Measurements from ENCODE around the gene SPNS3. TPM values are rescaled to one million over a fixed set of nuclear protein-coding genes. Genes with fewer than 3 reads are reported as not detected.

Gene SPNS3
- total and polyA plus RNA-seq, 2 of the 8 experiments (the other 6 are each of a cell fraction or from before 2014, with no cell fraction given): not detected

- POLR2A ChIA-PET (ENCODE audit: partially characterized antibody): interaction anchor here (1.0 kb wide), 1 partner anchor 99 kb away, joined by 3 read pairs; no protein-coding TSS in a partner anchor
- no peak for TF ChIP-seq HDAC6 (IDR thresholded peaks at IDR 0.05; ENCODE audit: low read depth, low read length)
- no peak for TF ChIP-seq RNF2 (IDR thresholded peaks at IDR 0.05; ENCODE audit: borderline replicate concordance, low read depth, low read length, missing control alignments, poor library complexity, severe bottlenecking)
- TF ChIP-seq KDM1A (IDR thresholded peaks at IDR 0.05; ENCODE audit: borderline replicate concordance, low read length): no peak
- TF ChIP-seq TAF1 (IDR thresholded peaks at IDR 0.05; ENCODE audit: low read depth, low read length): no peak
- no peak for TF ChIP-seq SIRT6 (IDR thresholded peaks at IDR 0.05; ENCODE audit: low read length)
- TF ChIP-seq GTF2F1 (IDR thresholded peaks at IDR 0.05; ENCODE audit: borderline replicate concordance, low read depth, low read length): no peak
- no peak for TF ChIP-seq NANOG (IDR thresholded peaks at IDR 0.05; ENCODE audit: insufficient read depth, low read depth, low read length, poor library complexity, severe bottlenecking)
Observed at GRCh38 chr17:4427505-4427904, 6.2 kb upstream of the SPNS3 start.

More at GRCh38 chr17:4427505-4427904, 6.2 kb upstream of the SPNS3 start:
- H2BK12ac ChIP-seq (ENCODE audit: low read depth, low read length): 0 out of 2 replicates have a peak overlapping the region, but pooled peaks have one; percentile 27
- no peaks in the 10 kb centered on the region for H4K20me1 ChIP-seq (replicated peaks in 1 of 2; ENCODE audit: control insufficient read depth in 1 of 2, insufficient read depth in 2 of 2, low read length in 2 of 2)
- no peak overlapping the region for H3K18ac ChIP-seq (ENCODE audit: extremely low read depth, low read length)
- 97% methylated on average over 11 of the region's 11 CpGs; no CpG with 5 or more reads in 1 of the 2 experiments for whole genome bisulfite sequencing, 2 experiments (ENCODE audit: extremely low coverage in 1 of 2, insufficient coverage in 1 of 2, insufficient read length in 1 of 2, insufficient replicate concordance in 2 of 2, low coverage in 1 of 2, low lambda C conversion rate in 2 of 2, missing lambda C conversion rate in 1 of 2)
- no peaks in the 10 kb centered on the region for H3K9me3 ChIP-seq (ENCODE audit: insufficient read depth in 2 of 2, low read depth in 1 of 2, low read length in 1 of 2)
- H4K8ac ChIP-seq (ENCODE audit: extremely low read depth, insufficient read depth, low read length): no peak overlapping the region
- no peaks in the 10 kb centered on the region for H3K79me1 ChIP-seq (ENCODE audit: low read depth, low read length)
- DNase-seq (ENCODE audit: low read depth in 1 of 2, low spot score in 2 of 2) (no peak), FAIRE-seq (no peak)
- no peak overlapping the region for H4K91ac ChIP-seq (replicated peaks; ENCODE audit: insufficient read length, low read length)
- H3K4me3 ChIP-seq (ENCODE audit: extremely low read depth in 1 of 4, insufficient read depth in 2 of 4, low read depth in 3 of 4, low read length in 4 of 4): no peak overlapping the region
- H3K27me3 ChIP-seq (replicated peaks in 1 of 4; ENCODE audit: control insufficient read depth in 3 of 4, extremely low read depth in 1 of 4, insufficient read depth in 3 of 4, low read length in 3 of 4): no peaks in the 10 kb centered on the region
- no peak overlapping the region for H3K56ac ChIP-seq (replicated peaks; ENCODE audit: insufficient read length, low read depth, low read length)
- H3K4me2 ChIP-seq (ENCODE audit: insufficient read depth in 1 of 2, low read depth in 2 of 2, low read length in 2 of 2): no peak overlapping the region
- no peaks in the 10 kb centered on the region for H3K23me2 ChIP-seq (ENCODE audit: low read depth, low read length)
- H3K27ac ChIP-seq (ENCODE audit: low read depth, low read length): no peak overlapping the region
- H3K4me1 ChIP-seq (replicated peaks in 1 of 4; ENCODE audit: control insufficient read depth in 3 of 4, insufficient read depth in 4 of 4, low read length in 3 of 4): no peaks in the 10 kb centered on the region
- H3K79me2 ChIP-seq (ENCODE audit: control insufficient read depth in 1 of 2, insufficient read depth in 2 of 2, low read length in 2 of 2): no peaks in the 10 kb centered on the region
- H2BK20ac ChIP-seq (ENCODE audit: low read length): no peak overlapping the region
- no peak overlapping the region for H2BK5ac ChIP-seq (ENCODE audit: low read depth, low read length)
- H2AFZ ChIP-seq (ENCODE audit: low read length): no peak overlapping the region
- H2BK15ac ChIP-seq (ENCODE audit: low read length): no peak overlapping the region
- no peak overlapping the region for H2BK120ac ChIP-seq (replicated peaks; ENCODE audit: low read depth, low read length)
- no peak overlapping the region for H3K23ac ChIP-seq (ENCODE audit: insufficient read length)
- no peak overlapping the region for H3K14ac ChIP-seq (ENCODE audit: insufficient read length)
- no peak overlapping the region for H3K4ac ChIP-seq (replicated peaks; ENCODE audit: insufficient read length, low read depth, low read length)
- CTCF ChIA-PET (ENCODE audit: partially characterized antibody): interaction anchor here (0.5 to 0.6 kb wide), 2 partner anchors 73 to 271 kb away, joined by 3 to 4 read pairs; no protein-coding TSS in a partner anchor
- no peak overlapping the region for H2AK5ac ChIP-seq (ENCODE audit: low read depth, low read length)
- no peaks in the 10 kb centered on the region for H3K36me3 ChIP-seq (ENCODE audit: control insufficient read depth in 2 of 4, insufficient read depth in 4 of 4, low read length in 3 of 4)
- no peak overlapping the region for H4K5ac ChIP-seq (ENCODE audit: insufficient read length, low read depth, low read length)
- H3K9ac ChIP-seq (replicated peaks in 1 of 4; ENCODE audit: extremely low read depth in 1 of 4, low read depth in 3 of 4, low read length in 3 of 4): no peak overlapping the region
